Measurements from ENCODE around the gene DLGAP4.

The DLGAP4 gene

GRCh38 chr20:36400909-36401735, 95.0 kb downstream of the DLGAP4 start:
- no peak for ATAC-seq

More at GRCh38 chr20:36400909-36401735, 95.0 kb downstream of the DLGAP4 start:
- TF ChIP-seq ZNF565 (CRISPR knock-in tag; conservative IDR thresholded peaks at IDR 0.05; ENCODE audit: low read depth), result no peak
- TF ChIP-seq TSHZ2 (CRISPR knock-in tag; IDR thresholded peaks at IDR 0.05), result no peak
- TF ChIP-seq BACH2 (CRISPR knock-in tag; IDR thresholded peaks at IDR 0.05; ENCODE audit: borderline replicate concordance), result no peak
- TF ChIP-seq CSRNP3 (CRISPR knock-in tag; IDR thresholded peaks at IDR 0.05), result no peak
- no peak for TF ChIP-seq ESRRG (CRISPR knock-in tag; IDR thresholded peaks at IDR 0.05)
- TF ChIP-seq POU6F1 (CRISPR knock-in tag; IDR thresholded peaks at IDR 0.05; ENCODE audit: borderline replicate concordance, low read depth), result no peak
- TF ChIP-seq TOX (CRISPR knock-in tag; IDR thresholded peaks at IDR 0.05; ENCODE audit: borderline replicate concordance), result no peak
- no peak for TF ChIP-seq TCF4 (CRISPR knock-in tag; IDR thresholded peaks at IDR 0.05; ENCODE audit: borderline replicate concordance)
- TF ChIP-seq PATZ1 (CRISPR knock-in tag; IDR thresholded peaks at IDR 0.05; ENCODE audit: borderline replicate concordance), result no peak
- TF ChIP-seq ISL1 (CRISPR knock-in tag; IDR thresholded peaks at IDR 0.05), result no peak
- no peak for TF ChIP-seq SNAI2 (CRISPR knock-in tag; IDR thresholded peaks at IDR 0.05)
- no peak for TF ChIP-seq ZNF70 (CRISPR knock-in tag; IDR thresholded peaks at IDR 0.05)
- TF ChIP-seq OSR1 (CRISPR knock-in tag; IDR thresholded peaks at IDR 0.05), result no peak
- TF ChIP-seq ZNF8 (CRISPR knock-in tag; IDR thresholded peaks at IDR 0.05), result no peak
- TF ChIP-seq CREB5 (CRISPR knock-in tag; IDR thresholded peaks at IDR 0.05; ENCODE audit: low read depth), result no peak
- no peak for TF ChIP-seq ZFP3 (CRISPR knock-in tag; IDR thresholded peaks at IDR 0.05)
- no peak for TF ChIP-seq ZC3H10 (CRISPR knock-in tag; IDR thresholded peaks at IDR 0.05)
- TF ChIP-seq ZFP30 (CRISPR knock-in tag; IDR thresholded peaks at IDR 0.05), result no peak
- TF ChIP-seq PPARA (CRISPR knock-in tag; IDR thresholded peaks at IDR 0.05; ENCODE audit: borderline replicate concordance), result no peak
- TF ChIP-seq ARNTL (CRISPR knock-in tag; IDR thresholded peaks at IDR 0.05; ENCODE audit: borderline replicate concordance, low read depth), result no peak

Data from SK-N-SH treated with all-trans-retinoic acid at 6 μM for 48 hours (cell line).